GM06990 (cell line): ENCODE measurements around the gene ATP1A2.
A peak's percentile ranks its signal among the peaks of the same experiment; 100 is the strongest.

Experiments
- DNase-seq: peaks from one replicate; pipeline ENCODE4 v3.0.0-alpha.2; 2011; ENCODE audit not compliant: insufficient read length; ENCODE audit errors: extremely low read depth
- H3K27me3 ChIP-seq: replicated peaks from 2 replicates; pipeline ENCODE4 v1.6.0; 2011; ENCODE audit warnings: low read length; ENCODE audit not compliant: control insufficient read depth, insufficient read depth
- H3K36me3 ChIP-seq: 2 replicates; pipeline ENCODE4 v1.5.1; 2011; ENCODE audit warnings: low read length; ENCODE audit not compliant: control insufficient read depth, insufficient read depth
- H3K4me3 ChIP-seq: replicated peaks from 2 replicates; pipeline ENCODE4 v1.5.1; 2011; ENCODE audit warnings: low read depth, mild to moderate bottlenecking, control low read depth, low read length
- CTCF ChIP-seq: IDR thresholded peaks from 2 replicates; pipeline ENCODE4 v1.5.1; 2011; ENCODE audit warnings: low read length, control low read depth, mild to moderate bottlenecking, inconsistent platforms; ENCODE audit not compliant: insufficient read depth, poor library complexity, severe bottlenecking

Gene ATP1A2

DNA sequence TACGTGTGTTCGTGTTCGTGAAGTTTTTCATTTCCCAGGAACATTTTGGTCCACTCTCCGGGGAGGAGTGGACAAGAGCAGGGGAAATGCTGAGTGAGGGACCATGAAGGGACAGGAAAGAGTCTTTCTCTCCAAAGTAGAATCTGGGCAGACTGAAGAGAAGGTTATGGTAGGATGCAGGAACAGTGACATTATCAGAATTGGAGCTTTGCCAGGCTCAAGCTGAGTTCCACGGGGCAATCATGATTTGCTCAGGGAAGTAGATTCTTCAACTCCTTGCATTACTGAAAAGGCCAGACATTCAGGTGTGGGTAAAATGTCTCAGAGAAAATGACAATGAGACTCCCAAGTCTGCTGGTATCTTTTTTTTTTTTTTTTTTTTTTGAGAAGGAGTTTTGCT is 52.5 kb downstream of the ATP1A2 start:
- Histone ChIP-seq H3K36me3 (no peaks in the 10 kb centered on the region), H3K4me3 (no peak overlapping the region), H3K27me3 (no peaks in the 10 kb centered on the region)
- TF ChIP-seq CTCF: no peak
- no peak for DNase-seq

DNA sequence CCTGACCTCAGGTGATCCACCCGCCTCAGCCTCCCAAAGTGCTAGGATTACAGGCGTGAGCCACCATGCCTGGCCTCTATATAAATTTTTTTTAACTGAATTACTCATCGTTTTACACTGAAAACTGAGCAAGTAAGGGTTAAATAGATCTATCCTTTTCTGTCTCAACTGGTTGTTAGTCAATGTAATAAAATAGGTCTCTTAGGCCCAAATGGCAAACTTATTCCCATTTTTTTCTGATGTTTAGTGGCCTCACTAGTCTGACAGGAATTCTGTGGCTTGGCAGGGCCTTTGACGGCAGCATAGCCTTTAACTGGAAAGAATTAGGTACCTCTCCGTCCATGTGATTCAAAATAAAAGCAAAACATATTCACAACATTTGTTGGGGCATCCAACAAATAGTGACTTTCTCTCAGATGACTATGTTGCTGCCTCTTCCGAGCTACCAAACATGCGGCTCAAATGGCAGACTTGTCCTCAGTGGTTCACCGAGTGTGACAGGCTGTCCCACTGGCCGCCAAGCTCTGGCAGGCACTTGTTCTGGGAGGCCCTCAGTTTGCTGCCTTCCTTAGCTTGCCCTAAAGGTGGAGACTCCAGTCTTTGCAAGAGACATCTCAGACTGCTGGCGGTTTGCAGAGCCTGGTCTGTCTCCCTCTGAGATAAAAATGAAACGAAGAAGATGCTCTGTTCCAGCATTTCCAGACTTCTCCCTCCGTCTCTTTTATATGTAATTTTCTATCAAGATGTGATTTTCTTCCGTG is 53.2 kb downstream of the ATP1A2 start:
- peak; percentile 20 for DNase-seq
- Histone ChIP-seq H3K36me3 (no peaks in the 10 kb centered on the region), H3K4me3 (no peak overlapping the region), H3K27me3 (no peaks in the 10 kb centered on the region)
- TF ChIP-seq CTCF: no peak

DNA sequence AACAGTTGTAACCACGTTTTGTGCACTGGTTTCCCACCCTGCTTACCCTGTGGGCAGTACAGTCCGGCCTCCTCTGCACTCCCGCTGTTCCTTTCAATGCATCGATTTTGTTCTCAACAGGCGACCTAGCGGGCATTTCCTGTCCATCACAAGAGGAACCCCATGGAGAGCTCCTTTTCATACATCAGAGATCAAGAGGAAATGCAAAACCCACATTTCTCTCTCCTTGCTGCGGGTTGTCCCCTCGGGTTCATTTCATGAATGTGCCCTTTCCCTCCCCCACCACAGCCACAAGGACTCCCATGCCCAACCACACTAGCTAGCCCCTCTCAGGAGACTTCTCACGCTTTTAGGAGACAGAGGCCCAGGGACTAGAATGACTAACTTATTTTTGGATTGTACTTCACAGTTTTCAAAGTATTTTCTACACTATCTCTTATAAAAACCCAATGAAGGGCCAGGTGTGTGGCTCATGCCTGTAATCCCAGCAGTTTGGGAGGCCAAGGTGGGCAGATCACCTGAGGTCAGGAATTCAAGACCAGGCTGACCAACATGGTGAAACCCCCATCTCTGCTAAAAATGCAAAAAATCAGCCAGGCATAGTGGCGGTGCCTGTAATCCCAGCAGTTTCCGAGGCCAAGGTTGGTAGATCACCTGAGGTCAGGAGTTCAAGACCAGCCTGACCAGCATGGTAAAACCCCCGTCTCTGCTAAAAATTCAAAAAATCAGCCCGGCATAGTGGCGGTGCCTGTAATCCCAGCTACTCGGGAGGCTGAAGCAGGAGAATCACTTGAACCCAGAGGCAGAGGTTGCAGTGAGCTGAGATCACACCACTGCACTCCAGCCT is 54.2 kb downstream of the ATP1A2 start:
- Histone ChIP-seq H3K36me3 (no peaks in the 10 kb centered on the region), H3K27me3 (no peaks in the 10 kb centered on the region), H3K4me3 (no peak overlapping the region)
- DNase-seq: peak; percentile 53
- TF ChIP-seq CTCF: no peak

GRCh38 chr1:160171354-160171753 is 55.8 kb downstream of the ATP1A2 start:
- Histone ChIP-seq H3K4me3 (no peak overlapping the region), H3K36me3 (no peaks in the 10 kb centered on the region), H3K27me3 (no peaks in the 10 kb centered on the region)
- no peak for DNase-seq
- TF ChIP-seq CTCF: no peak

DNA sequence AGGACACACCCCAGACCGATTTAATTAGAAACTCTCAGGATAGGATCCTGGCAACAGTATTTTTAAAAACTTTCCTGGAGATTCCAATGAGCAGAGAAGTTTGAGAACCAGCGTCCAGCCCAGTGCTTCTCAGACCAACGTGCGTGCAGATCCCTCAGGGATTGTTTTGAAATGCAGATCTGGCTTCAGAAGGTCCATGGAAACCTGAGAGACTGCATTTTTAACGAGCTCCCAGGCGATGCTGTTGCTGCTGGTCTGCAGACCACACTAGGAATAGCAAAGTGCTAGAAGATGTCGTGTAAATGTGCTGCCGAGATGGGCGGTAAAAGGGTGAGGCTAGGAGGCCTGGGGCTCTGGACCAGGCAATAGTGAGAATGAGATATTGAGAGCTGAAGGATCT is 56.4 kb downstream of the ATP1A2 start:
- TF ChIP-seq CTCF: no peak
- Histone ChIP-seq H3K4me3 (no peak overlapping the region), H3K36me3 (no peaks in the 10 kb centered on the region), H3K27me3 (no peaks in the 10 kb centered on the region)
- no peak for DNase-seq
